PC-9 (cell line): ENCODE measurements around the gene CACNA1B. TPM values are rescaled to one million over a fixed set of nuclear protein-coding genes. Genes with fewer than 3 reads are reported as not detected.
"Not testable (repeated sequence)": the region's sequence is repeated elsewhere in the genome, so short reads cannot be mapped to it uniquely, and the experiment has no call there.

Experiments
- BruUV-seq: library from RNA; stranded (reverse); fragments of 400-500 nt; replicated peaks from 2 replicates; lab custom pipeline; 2021; lab: Mats Ljungman, UMichigan
- CTCF ChIA-PET: fragments of 300-600 bp; sonication (Branson Sonifier 250); formaldehyde crosslinking; loops from one replicate; lab custom pipeline; 2022; ENCODE audit warnings: antibody characterized with exemption; lab: Charles Lee
- POLR2A ChIA-PET: fragments of 300-600 bp; sonication (Branson Sonifier 250); formaldehyde crosslinking; loops from one replicate; lab custom pipeline; 2022; ENCODE audit warnings: antibody characterized with exemption; ENCODE audit not compliant: unreplicated experiment; lab: Charles Lee
- DNase-seq, 2 experiments: peaks; one replicate each; pipeline versions ENCODE4 v3.0.0 to v3.0.0-alpha.2; 2015 to 2022; ENCODE audit warnings: mixed read lengths in 1 of 2
- H2AFZ ChIP-seq: fragments of 200-600 bp; sonication (generic); 2 replicates; pipeline ENCODE4 v1.8.1; 2017; ENCODE audit warnings: antibody characterized with exemption
- H3F3A ChIP-seq: fragments of 200-600 bp; sonication (generic); 2 replicates; pipeline ENCODE4 v1.8.1; 2017; ENCODE audit warnings: antibody characterized with exemption, mild to moderate bottlenecking, low read depth; ENCODE audit not compliant: insufficient read depth
- H3K27ac ChIP-seq: fragments of 200-600 bp; sonication (generic); 2 replicates; pipeline ENCODE4 v1.6.1; 2016; ENCODE audit warnings: mixed run types
- H3K27me3 ChIP-seq: fragments of 200-600 bp; sonication (generic); 2 replicates; pipeline ENCODE4 v1.6.1; 2016; ENCODE audit warnings: low read depth, mixed run types; ENCODE audit not compliant: insufficient read depth
- H3K36me3 ChIP-seq: fragments of 200-600 bp; sonication (generic); 2 replicates; pipeline ENCODE4 v1.6.1; 2016; ENCODE audit warnings: low read depth, mixed run types
- H3K4me1 ChIP-seq: fragments of 200-600 bp; sonication (generic); replicated peaks from 2 replicates; pipeline ENCODE4 v1.6.1; 2016; ENCODE audit warnings: mixed run types; ENCODE audit not compliant: insufficient read depth
- H3K4me2 ChIP-seq: fragments of 200-600 bp; sonication (generic); 2 replicates; pipeline ENCODE4 v1.6.1; 2017; ENCODE audit warnings: mixed run types
- H3K4me3 ChIP-seq: fragments of 200-600 bp; sonication (generic); 2 replicates; pipeline ENCODE4 v1.6.1; 2016; ENCODE audit warnings: mixed run types
- H3K79me2 ChIP-seq: fragments of 200-600 bp; sonication (generic); 2 replicates; pipeline ENCODE4 v1.6.1; 2017; ENCODE audit warnings: low read depth, mixed run types
- H3K9me2 ChIP-seq: fragments of 200-600 bp; sonication (generic); 2 replicates; pipeline ENCODE4 v1.8.1; 2017; ENCODE audit warnings: mild to moderate bottlenecking; ENCODE audit not compliant: insufficient read depth
- H3K9me3 ChIP-seq: fragments of 200-600 bp; sonication (generic); 2 replicates; pipeline ENCODE4 v1.8.1; 2016; ENCODE audit warnings: low read depth; ENCODE audit not compliant: insufficient read depth
- H4K20me1 ChIP-seq: fragments of 200-600 bp; sonication (generic); 2 replicates; pipeline ENCODE4 v1.8.1; 2017; ENCODE audit not compliant: insufficient read depth
- EZH2 ChIP-seq: fragments of 200-600 bp; sonication (generic); IDR thresholded peaks from 2 replicates; pipeline ENCODE4 v1.8.0; 2017; ENCODE audit warnings: antibody characterized with exemption, low read depth
- intact Hi-C: fragments of 100-400 bp; cut with micrococcal nuclease; formaldehyde crosslinking; loops from one replicate; pipeline ENCODE4 v1.10.0; 2022; ENCODE audit not compliant: unreplicated experiment
- total RNA-seq: library from RNA; stranded (reverse); gene quantifications from 2 replicates; pipeline ENCODE4 v1.2.3, GENCODE V29; 2021
- TF ChIP-seq, protein P1 (sequence below): fragments of 200-600 bp; sonication (generic); conservative IDR thresholded peaks from 2 replicates; pipeline ENCODE4 v1.6.1; 2017; ENCODE audit warnings: mixed run types, antibody characterized with exemption, mild to moderate bottlenecking, moderate library complexity

CACNA1B gene
- total RNA-seq, 1 experiment from 2014 or later = not detected

DNA sequence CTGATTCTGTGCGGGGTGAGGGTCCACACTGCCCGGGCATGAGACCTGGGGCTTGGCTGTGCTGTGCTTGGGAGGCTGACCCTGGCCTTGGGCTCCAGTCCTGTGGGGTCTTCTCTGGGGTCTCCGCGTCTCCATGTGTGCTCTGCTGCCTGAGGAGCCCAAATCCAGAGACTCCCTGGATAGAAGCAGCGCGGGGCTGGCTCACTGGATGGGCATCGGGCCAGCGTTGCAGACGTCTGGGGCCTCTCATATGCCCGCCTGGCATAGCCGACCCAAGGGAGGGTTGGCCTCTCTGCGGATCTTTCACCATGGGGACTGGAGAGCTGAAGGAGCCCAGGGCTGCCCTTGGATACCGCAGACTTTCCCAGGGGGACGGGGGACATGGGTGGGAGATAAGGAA, 12.4 kb downstream of the CACNA1B start:
- H3K4me3 ChIP-seq, H3K36me3 ChIP-seq, H3F3A ChIP-seq, BruUV-seq, DNase-seq, H3K9me2 ChIP-seq, intact Hi-C loops, H3K27ac ChIP-seq, POLR2A ChIA-PET, H4K20me1 ChIP-seq, CTCF ChIA-PET, H2AFZ ChIP-seq, H3K9me3 ChIP-seq, H3K79me2 ChIP-seq, H3K4me2 ChIP-seq, H3K4me1 ChIP-seq: not testable (repeated sequence)
- peaks cover 42% of the 10 kb centered on the region for H3K27me3 ChIP-seq

GRCh38 chr9:137890768-137891587, 13.4 kb downstream of the CACNA1B start:
- intact Hi-C loops, H3K36me3 ChIP-seq, H3K4me1 ChIP-seq, H3K9me3 ChIP-seq, H3K27ac ChIP-seq, H3K4me3 ChIP-seq, DNase-seq, H3K9me2 ChIP-seq, H3F3A ChIP-seq, H4K20me1 ChIP-seq, H3K79me2 ChIP-seq, POLR2A ChIA-PET, H3K4me2 ChIP-seq, H2AFZ ChIP-seq, BruUV-seq, CTCF ChIA-PET: not testable (repeated sequence)
- peaks cover 48% of the 10 kb centered on the region for H3K27me3 ChIP-seq

- BruUV-seq = no TSS peak
- no peak for TF ChIP-seq EZH2
- TF ChIP-seq, protein P1, sequence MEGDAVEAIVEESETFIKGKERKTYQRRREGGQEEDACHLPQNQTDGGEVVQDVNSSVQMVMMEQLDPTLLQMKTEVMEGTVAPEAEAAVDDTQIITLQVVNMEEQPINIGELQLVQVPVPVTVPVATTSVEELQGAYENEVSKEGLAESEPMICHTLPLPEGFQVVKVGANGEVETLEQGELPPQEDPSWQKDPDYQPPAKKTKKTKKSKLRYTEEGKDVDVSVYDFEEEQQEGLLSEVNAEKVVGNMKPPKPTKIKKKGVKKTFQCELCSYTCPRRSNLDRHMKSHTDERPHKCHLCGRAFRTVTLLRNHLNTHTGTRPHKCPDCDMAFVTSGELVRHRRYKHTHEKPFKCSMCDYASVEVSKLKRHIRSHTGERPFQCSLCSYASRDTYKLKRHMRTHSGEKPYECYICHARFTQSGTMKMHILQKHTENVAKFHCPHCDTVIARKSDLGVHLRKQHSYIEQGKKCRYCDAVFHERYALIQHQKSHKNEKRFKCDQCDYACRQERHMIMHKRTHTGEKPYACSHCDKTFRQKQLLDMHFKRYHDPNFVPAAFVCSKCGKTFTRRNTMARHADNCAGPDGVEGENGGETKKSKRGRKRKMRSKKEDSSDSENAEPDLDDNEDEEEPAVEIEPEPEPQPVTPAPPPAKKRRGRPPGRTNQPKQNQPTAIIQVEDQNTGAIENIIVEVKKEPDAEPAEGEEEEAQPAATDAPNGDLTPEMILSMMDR = no peak
- ChIA-PET CTCF (no interaction called here), POLR2A (no interaction called here)
- H3K4me3 ChIP-seq = no peak overlapping the region
- H4K20me1 ChIP-seq = no peaks in the 10 kb centered on the region; the same call in 1 of the 2 replicates
- H3K27ac ChIP-seq = no peak overlapping the region
- intact Hi-C loops = no loop called here
- no peaks in the 10 kb centered on the region for H3K9me3 ChIP-seq
- no peaks in the 10 kb centered on the region for H3K79me2 ChIP-seq
- H3K4me2 ChIP-seq = no peak overlapping the region
- DNase-seq = no peak
- H3K27me3 ChIP-seq = peaks cover 56% of the 10 kb centered on the region
- no peaks in the 10 kb centered on the region for H3K4me1 ChIP-seq
- no peak overlapping the region for H2AFZ ChIP-seq
- H3K36me3 ChIP-seq = no peaks in the 10 kb centered on the region
- H3K9me2 ChIP-seq = no peaks in the 10 kb centered on the region
- no peaks in the 10 kb centered on the region for H3F3A ChIP-seq
Observed at GRCh38 chr9:137891588-137892423, 14.2 kb downstream of the CACNA1B start.
